Muscle of back (tissue), 11 donors: ENCODE data around the gene NDUFB3. TPM values are rescaled to one million over a fixed set of nuclear protein-coding genes. Genes with fewer than 3 reads are reported as not detected.

Experiments used
- DNase-seq, 3 donors: peaks; one replicate each; pipeline versions ENCODE4 v3.0.0 to v3.0.0-alpha.2; 2013
- polyA plus RNA-seq, 10 donors: library from polyadenylated mRNA; unstranded; fragments of 120-200 nt; gene quantifications; one replicate each; pipeline ENCODE4 v1.2.1, GENCODE V29; 2013; ENCODE audit not compliant: insufficient read length in 10 of 10

Gene NDUFB3
- polyA plus RNA-seq, 10 donors: 85.7 to 108 (median 97.9) TPM

GRCh38 chr2:201127152-201127511 lies 55.3 kb downstream of the NDUFB3 start:
- DNase-seq: no peak

- no peak for DNase-seq
Observed at GRCh38 chr2:201127570-201127969, 55.8 kb downstream of the NDUFB3 start.

GRCh38 chr2:201128033-201128432 lies 56.2 kb downstream of the NDUFB3 start:
- DNase-seq: no peak

GRCh38 chr2:201128933-201129505 lies 57.2 kb downstream of the NDUFB3 start:
- peak in 1 of 3 donors; percentile 69 for DNase-seq

GRCh38 chr2:201130524-201131186 lies 58.9 kb downstream of the NDUFB3 start:
- DNase-seq: peak in 2 of 3 donors; percentile 32 to 65

- DNase-seq: no peak
Observed at GRCh38 chr2:201132518-201132917, 60.7 kb downstream of the NDUFB3 start.

Other genes starting within 250 kb of the NDUFB3 start
- 100 to 1,000 TPM in 9 of 10 donors, 10 to 100 TPM in 1; 96.3 to 229 (median 144) TPM for gene CLK1, start 207.3 kb upstream of the NDUFB3 start, polyA plus RNA-seq
- gene PPIL3, start 182.9 kb upstream of the NDUFB3 start, polyA plus RNA-seq: 10 to 100 TPM; 20.6 to 74.9 (median 46.4) TPM
- gene NIF3L1, start 182.6 kb upstream of the NDUFB3 start, polyA plus RNA-seq: 10 to 100 TPM; 17.9 to 23.0 (median 21.0) TPM
- gene ORC2, start 108.3 kb upstream of the NDUFB3 start, polyA plus RNA-seq: 10 to 100 TPM; 12.5 to 24.3 (median 16.7) TPM
- gene HYCC2, start 330 bp upstream of the NDUFB3 start, polyA plus RNA-seq: 10 to 100 TPM in 4 of 10 donors, 1 to 10 TPM in 6; 5.2 to 10.7 (median 7.8) TPM
- gene CFLAR, start 44.2 kb downstream of the NDUFB3 start, polyA plus RNA-seq: 10 to 100 TPM; 27.0 to 59.4 (median 36.6) TPM
- gene CASP10, start 111.1 kb downstream of the NDUFB3 start, polyA plus RNA-seq: 10 to 100 TPM in 2 of 10 donors, 1 to 10 TPM in 8; 3.7 to 10.5 (median 5.8) TPM
- 10 to 100 TPM in 3 of 10 donors, 1 to 10 TPM in 7; 6.2 to 10.7 (median 8.4) TPM for gene CASP8, start 188.5 kb downstream of the NDUFB3 start, polyA plus RNA-seq